Smooth muscle cell (in vitro differentiated cells): Measurements from ENCODE around the gene PPL. TPM values are rescaled to one million over a fixed set of nuclear protein-coding genes. Genes with fewer than 3 reads are reported as not detected.

Source experiments
- DNase-seq: peaks from one replicate; lab custom pipeline; 2025; ENCODE audit not compliant: unreplicated experiment; lab: John Stamatoyannopoulos, UW
- H2AFZ ChIP-seq: fragments of 200-600 bp; sonication (generic); 2 replicates; pipeline ENCODE4 v1.6.0; 2016; ENCODE audit warnings: antibody characterized with exemption, low read depth, mild to moderate bottlenecking
- H3F3A ChIP-seq: fragments of 200-600 bp; sonication (generic); 2 replicates; pipeline ENCODE4 v1.6.0; 2017; ENCODE audit warnings: antibody characterized with exemption, low read depth
- H3K27ac ChIP-seq: fragments of 200-600 bp; sonication (generic); 2 replicates; pipeline ENCODE4 v1.5.1; 2016; ENCODE audit warnings: low read depth, mild to moderate bottlenecking
- H3K27me3 ChIP-seq: fragments of 200-600 bp; sonication (generic); 2 replicates; pipeline ENCODE4 v1.6.1; 2016; ENCODE audit warnings: low read depth, mild to moderate bottlenecking
- H3K36me3 ChIP-seq: fragments of 200-600 bp; sonication (generic); 2 replicates; pipeline ENCODE4 v1.5.1; 2016; ENCODE audit warnings: low read depth
- H3K4me1 ChIP-seq: fragments of 200-600 bp; sonication (generic); 2 replicates; pipeline ENCODE4 v1.5.1; 2016; ENCODE audit warnings: low read depth
- H3K4me2 ChIP-seq: fragments of 200-600 bp; sonication (generic); 2 replicates; pipeline ENCODE4 v1.6.0; 2016; ENCODE audit warnings: mild to moderate bottlenecking
- H3K4me3 ChIP-seq: fragments of 200-600 bp; sonication (generic); 2 replicates; pipeline ENCODE4 v1.5.1; 2016; ENCODE audit warnings: mild to moderate bottlenecking
- H3K79me2 ChIP-seq: fragments of 200-600 bp; sonication (generic); 2 replicates; pipeline ENCODE4 v1.6.0; 2016; ENCODE audit warnings: low read depth, mild to moderate bottlenecking
- H3K9ac ChIP-seq: fragments of 200-600 bp; sonication (generic); 2 replicates; pipeline ENCODE4 v1.6.0; 2016; ENCODE audit warnings: low read depth
- H3K9me3 ChIP-seq: fragments of 200-600 bp; sonication (generic); replicated peaks from 2 replicates; pipeline ENCODE4 v1.5.1; 2016; ENCODE audit warnings: low read depth
- H4K20me1 ChIP-seq: fragments of 200-600 bp; sonication (generic); 2 replicates; pipeline ENCODE4 v1.6.0; 2016; ENCODE audit warnings: low read depth
- CTCF ChIP-seq: fragments of 200-600 bp; sonication (generic); IDR thresholded peaks from 2 replicates; pipeline ENCODE4 v1.5.1; 2017; ENCODE audit warnings: borderline replicate concordance, mild to moderate bottlenecking, antibody characterized with exemption; ENCODE audit not compliant: insufficient read depth, poor library complexity, severe bottlenecking
- WGBS: methylation state at CpG from one replicate; pipeline ENCODE4 v1.1.7; 2016; ENCODE audit warnings: low lambda C conversion rate; 5-methylcytosine and 5-hydroxymethylcytosine counted together
- polyA plus RNA-seq: library from polyadenylated mRNA; unstranded; fragments of >200 nt; fragmentation: Nextera tagmentation; extraction: Ambion mirVana; gene quantifications from 2 replicates; pipeline ENCODE4 v1.2.1, GENCODE V29; 2016
- total RNA-seq: library from RNA; depleted of rRNA; stranded (reverse); fragments of >200 nt; gene quantifications from 2 replicates; pipeline ENCODE4 v1.2.3, GENCODE V29; 2014

The PPL gene
- total and polyA plus RNA-seq, 2 experiments from 2014 or later, result 3.0 to 7.7 TPM

DNA sequence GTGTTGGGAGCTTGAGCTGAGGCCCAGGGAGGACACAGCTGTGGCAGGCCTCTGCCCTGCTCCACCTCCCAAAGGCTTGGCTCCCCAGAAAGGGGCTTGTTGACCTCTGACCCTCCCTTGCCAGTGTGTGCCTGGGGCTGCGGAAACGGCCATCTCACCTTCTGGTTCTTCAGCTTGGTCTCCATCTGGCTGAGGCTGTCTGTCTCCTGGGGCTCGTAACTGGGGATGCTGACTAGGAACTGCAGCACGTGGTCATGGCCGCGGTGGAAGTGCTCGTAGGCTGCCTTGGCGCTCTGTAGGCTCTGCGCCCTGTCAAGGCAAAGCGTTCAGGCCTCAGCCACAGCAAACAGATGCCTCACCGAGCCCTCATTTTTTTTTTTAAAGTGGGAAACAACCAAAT is 46.9 kb downstream of the PPL start:
- no peaks in the 10 kb centered on the region for H3K36me3 ChIP-seq
- H3K79me2 ChIP-seq, result no peaks in the 10 kb centered on the region
- H3K27ac ChIP-seq, result no peak overlapping the region
- no peak overlapping the region for H3K9ac ChIP-seq
- DNase-seq, result no peak
- no peak overlapping the region for H3K4me2 ChIP-seq
- no peaks in the 10 kb centered on the region for H4K20me1 ChIP-seq
- H3K4me3 ChIP-seq, result no peak overlapping the region
- H3F3A ChIP-seq, result no peaks in the 10 kb centered on the region
- WGBS, result 95% methylated on average over 11 of the region's 11 CpGs
- no peaks in the 10 kb centered on the region for H3K27me3 ChIP-seq
- H2AFZ ChIP-seq, result no peak overlapping the region
- H3K9me3 ChIP-seq, result no peaks in the 10 kb centered on the region
- no peak for TF ChIP-seq CTCF
- no peaks in the 10 kb centered on the region for H3K4me1 ChIP-seq

- no peaks in the 10 kb centered on the region for H3K79me2 ChIP-seq
- no peaks in the 10 kb centered on the region for H3K36me3 ChIP-seq
- H3F3A ChIP-seq, result no peaks in the 10 kb centered on the region
These were observed 48.4 kb downstream of the PPL start for GRCh38 chr16:4888428-4889135.

GRCh38 chr16:4886151-4886550 is 50.8 kb downstream of the PPL start:
- no peak overlapping the region for H3K27ac ChIP-seq
- DNase-seq, result no peak
- no peaks in the 10 kb centered on the region for H3K4me1 ChIP-seq
- H3K9ac ChIP-seq, result no peak overlapping the region
- H3K79me2 ChIP-seq, result no peaks in the 10 kb centered on the region
- TF ChIP-seq CTCF, result no peak
- no peak overlapping the region for H2AFZ ChIP-seq
- no peaks in the 10 kb centered on the region for H3K27me3 ChIP-seq
- WGBS, result 95% methylated on average over 5 of the region's 5 CpGs
- no peaks in the 10 kb centered on the region for H3K9me3 ChIP-seq
- peaks cover 16% of the 10 kb centered on the region for H4K20me1 ChIP-seq
- no peaks in the 10 kb centered on the region for H3F3A ChIP-seq
- no peak overlapping the region for H3K4me2 ChIP-seq
- H3K36me3 ChIP-seq, result no peaks in the 10 kb centered on the region
- H3K4me3 ChIP-seq, result no peak overlapping the region

More at GRCh38 chr16:4888428-4889135, 48.4 kb downstream of the PPL start:
- 93% methylated on average over 9 of the region's 9 CpGs for WGBS
- Histone ChIP-seq H2AFZ (no peak overlapping the region), H3K4me2 (no peak overlapping the region), H3K27me3 (no peaks in the 10 kb centered on the region), H4K20me1 (no peaks in the 10 kb centered on the region), H3K4me1 (no peaks in the 10 kb centered on the region), H3K4me3 (no peak overlapping the region), H3K9ac (no peak overlapping the region), H3K9me3 (no peaks in the 10 kb centered on the region), H3K27ac (no peak overlapping the region)
- no peak for DNase-seq
- TF ChIP-seq CTCF, result no peak
